Mesothelial cell of epicardium (in vitro differentiated cells): ENCODE results near the gene OTOF. TPM values are rescaled to one million over a fixed set of nuclear protein-coding genes. Genes with fewer than 3 reads are reported as not detected.

Experiments used
- DNase-seq, 2 experiments: peaks; one replicate each; pipeline ENCODE4 v3.0.0; 2021; ENCODE audit warnings: low spot score in 2 of 2; ENCODE audit not compliant: unreplicated experiment in 2 of 2
- H3K27ac Mint-ChIP-seq: 2 replicates; pipeline ENCODE4 v1.8.0; 2021; ENCODE audit warnings: mixed read lengths
- H3K27me3 Mint-ChIP-seq: 2 replicates; pipeline ENCODE4 v1.8.0; 2021; ENCODE audit warnings: low read depth, mixed read lengths
- H3K36me3 Mint-ChIP-seq: 2 replicates; pipeline ENCODE4 v1.8.0; 2021; ENCODE audit warnings: mixed read lengths
- H3K4me1 Mint-ChIP-seq: 2 replicates; pipeline ENCODE4 v1.8.0; 2021; ENCODE audit warnings: mixed read lengths
- H3K4me3 Mint-ChIP-seq: 2 replicates; pipeline ENCODE4 v1.8.0; 2021; ENCODE audit warnings: mild to moderate bottlenecking, moderate library complexity, mixed read lengths
- H3K9me3 Mint-ChIP-seq: 2 replicates; pipeline ENCODE4 v1.8.0; 2021; ENCODE audit warnings: mixed read lengths
- CTCF ChIP-seq: fragments of 200-600 bp; sonication (generic); IDR thresholded peaks from one replicate; pipeline ENCODE4 v1.5.0; 2021; ENCODE audit warnings: antibody characterized with exemption; ENCODE audit not compliant: unreplicated experiment
- total RNA-seq: library from RNA; stranded (reverse); gene quantifications from 3 replicates; pipeline ENCODE4 v1.2.1, GENCODE V29; 2021

The OTOF gene
- total RNA-seq, 1 donor from 2014 or later, result 0.16 TPM

GRCh38 chr2:26503231-26503880 is 25.4 kb upstream of the OTOF start:
- Mint-ChIP-seq H3K36me3 (no peaks in the 10 kb centered on the region), H3K27me3 (peaks cover 24% of the 10 kb centered on the region), H3K9me3 (no peaks in the 10 kb centered on the region), H3K4me3 (peak overlapping the region; percentile 63), H3K27ac (no peak overlapping the region), H3K4me1 (peaks cover 3% of the 10 kb centered on the region)
- peak; percentile 69 to 82 for DNase-seq
- TF ChIP-seq CTCF, result peak; percentile 73

GRCh38 chr2:26500406-26500805 is 22.5 kb upstream of the OTOF start:
- H3K27me3 Mint-ChIP-seq, result peaks cover 27% of the 10 kb centered on the region
- no peak for DNase-seq
- H3K36me3 Mint-ChIP-seq, result no peaks in the 10 kb centered on the region
- no peaks in the 10 kb centered on the region for H3K9me3 Mint-ChIP-seq
- H3K4me3 Mint-ChIP-seq, result no peak overlapping the region
- TF ChIP-seq CTCF, result no peak
- H3K27ac Mint-ChIP-seq, result no peak overlapping the region
- H3K4me1 Mint-ChIP-seq, result peaks cover 8% of the 10 kb centered on the region

GRCh38 chr2:26495705-26496297 is 17.9 kb upstream of the OTOF start:
- Mint-ChIP-seq H3K4me1 (peaks cover 5% of the 10 kb centered on the region), H3K4me3 (no peak overlapping the region), H3K36me3 (no peaks in the 10 kb centered on the region), H3K27me3 (peaks cover 8% of the 10 kb centered on the region), H3K27ac (peak overlapping the region; percentile 95), H3K9me3 (no peaks in the 10 kb centered on the region)
- no peak for DNase-seq
- TF ChIP-seq CTCF, result no peak

- H3K4me3 Mint-ChIP-seq, result no peak overlapping the region
- no peaks in the 10 kb centered on the region for H3K9me3 Mint-ChIP-seq
- H3K27me3 Mint-ChIP-seq, result peaks cover 8% of the 10 kb centered on the region
- TF ChIP-seq CTCF, result no peak
- DNase-seq, result no peak
- no peaks in the 10 kb centered on the region for H3K36me3 Mint-ChIP-seq
- H3K4me1 Mint-ChIP-seq, result peaks cover 5% of the 10 kb centered on the region
- no peak overlapping the region for H3K27ac Mint-ChIP-seq
These were observed 17.0 kb upstream of the OTOF start for GRCh38 chr2:26494891-26495290.

- TF ChIP-seq CTCF, result no peak
- no peak for DNase-seq
- H3K9me3 Mint-ChIP-seq, result no peaks in the 10 kb centered on the region
- peaks cover 11% of the 10 kb centered on the region for H3K4me1 Mint-ChIP-seq
- H3K27ac Mint-ChIP-seq, result no peak overlapping the region
- peaks cover 7% of the 10 kb centered on the region for H3K27me3 Mint-ChIP-seq
- no peak overlapping the region for H3K4me3 Mint-ChIP-seq
- H3K36me3 Mint-ChIP-seq, result no peaks in the 10 kb centered on the region
These were observed 16.3 kb upstream of the OTOF start for GRCh38 chr2:26494199-26494598.
